Measurements from ENCODE around the gene DLGAP3.

Gene DLGAP3

DNA sequence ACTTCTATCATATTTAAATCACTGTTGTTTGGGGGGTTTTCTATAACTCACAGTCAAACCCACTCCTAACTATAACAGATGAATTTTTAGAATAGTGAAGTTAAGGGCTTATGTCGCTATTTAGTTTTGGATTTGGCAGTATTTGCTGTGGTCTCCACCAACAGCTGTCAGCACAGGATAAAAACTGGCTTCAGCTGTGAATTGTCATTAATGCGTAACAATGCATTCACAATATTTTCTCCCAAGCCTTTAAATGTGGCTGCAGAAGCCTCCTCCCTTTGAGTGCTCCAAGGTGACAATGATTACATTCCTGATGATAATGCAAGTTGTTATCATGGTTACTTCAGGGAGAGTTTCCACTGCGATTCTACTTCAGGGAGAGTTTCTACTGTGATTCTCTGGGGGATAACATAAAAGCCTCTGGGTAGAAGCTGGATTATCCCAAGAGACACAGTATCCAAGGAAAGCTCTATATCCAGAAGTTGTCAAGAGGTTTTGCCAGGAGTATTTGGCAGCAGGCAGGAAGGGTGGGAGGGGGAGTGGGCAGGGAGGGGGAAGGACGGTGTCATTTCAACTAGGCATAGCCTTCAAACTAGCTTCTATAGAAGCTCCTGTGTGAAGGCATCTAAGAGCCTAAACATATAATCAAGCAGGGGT is 55.0 kb downstream of the DLGAP3 start (continued):
- TF ChIP-seq POU6F1 (CRISPR knock-in tag; IDR thresholded peaks at IDR 0.05; ENCODE audit: borderline replicate concordance, low read depth) (no peak), ZFP30 (CRISPR knock-in tag; IDR thresholded peaks at IDR 0.05) (no peak)

DNA sequence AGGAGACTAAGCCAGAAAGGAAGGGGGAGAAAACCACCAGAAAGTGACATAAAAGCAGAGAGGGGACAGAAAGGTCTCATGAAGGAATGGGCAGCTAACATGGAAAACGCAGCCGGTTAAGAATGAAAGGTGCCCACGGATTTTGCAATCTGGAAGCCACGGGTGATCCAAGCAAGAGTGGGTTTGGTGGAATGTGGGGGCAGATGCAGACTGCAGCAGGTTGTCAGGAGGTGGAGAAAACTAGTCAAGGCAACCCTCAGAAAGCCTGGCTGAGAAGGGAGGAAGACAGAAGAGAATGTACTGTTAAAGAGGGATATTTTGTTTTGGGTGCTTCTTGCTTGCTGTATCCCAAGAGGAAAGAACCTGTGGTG is 57.3 kb downstream of the DLGAP3 start:
- ATAC-seq = no peak
- TF ChIP-seq TSHZ2 (CRISPR knock-in tag; IDR thresholded peaks at IDR 0.05) (no peak), ZNF8 (CRISPR knock-in tag; IDR thresholded peaks at IDR 0.05) (no peak), PPARA (CRISPR knock-in tag; IDR thresholded peaks at IDR 0.05; ENCODE audit: borderline replicate concordance) (no peak), RARB (CRISPR knock-in tag; IDR thresholded peaks at IDR 0.05) (no peak), PATZ1 (CRISPR knock-in tag; IDR thresholded peaks at IDR 0.05; ENCODE audit: borderline replicate concordance) (no peak), BACH2 (CRISPR knock-in tag; IDR thresholded peaks at IDR 0.05; ENCODE audit: borderline replicate concordance) (no peak), ZNF565 (CRISPR knock-in tag; conservative IDR thresholded peaks at IDR 0.05; ENCODE audit: low read depth) (no peak), ZC3H10 (CRISPR knock-in tag; IDR thresholded peaks at IDR 0.05) (no peak), POU6F1 (CRISPR knock-in tag; IDR thresholded peaks at IDR 0.05; ENCODE audit: borderline replicate concordance, low read depth) (no peak), ARNTL (CRISPR knock-in tag; IDR thresholded peaks at IDR 0.05; ENCODE audit: borderline replicate concordance, low read depth) (no peak), ISL1 (CRISPR knock-in tag; IDR thresholded peaks at IDR 0.05) (no peak)

- TF ChIP-seq ISL1 (CRISPR knock-in tag; IDR thresholded peaks at IDR 0.05) = no peak
- no peak for TF ChIP-seq ZFP3 (CRISPR knock-in tag; IDR thresholded peaks at IDR 0.05)
- no peak for TF ChIP-seq PPARA (CRISPR knock-in tag; IDR thresholded peaks at IDR 0.05; ENCODE audit: borderline replicate concordance)
- no peak for TF ChIP-seq OSR1 (CRISPR knock-in tag; IDR thresholded peaks at IDR 0.05)
- TF ChIP-seq CREB5 (CRISPR knock-in tag; IDR thresholded peaks at IDR 0.05; ENCODE audit: low read depth) = no peak
- no peak for TF ChIP-seq RARB (CRISPR knock-in tag; IDR thresholded peaks at IDR 0.05)
- TF ChIP-seq ZNF8 (CRISPR knock-in tag; IDR thresholded peaks at IDR 0.05) = no peak
- TF ChIP-seq ZFP30 (CRISPR knock-in tag; IDR thresholded peaks at IDR 0.05) = no peak
- no peak for TF ChIP-seq ZNF70 (CRISPR knock-in tag; IDR thresholded peaks at IDR 0.05)
- no peak for TF ChIP-seq SNAI2 (CRISPR knock-in tag; IDR thresholded peaks at IDR 0.05)
- no peak for TF ChIP-seq ZNF565 (CRISPR knock-in tag; conservative IDR thresholded peaks at IDR 0.05; ENCODE audit: low read depth)
- TF ChIP-seq ARNTL (CRISPR knock-in tag; IDR thresholded peaks at IDR 0.05; ENCODE audit: borderline replicate concordance, low read depth) = no peak
- TF ChIP-seq TSHZ2 (CRISPR knock-in tag; IDR thresholded peaks at IDR 0.05) = no peak
- TF ChIP-seq, protein P1, sequence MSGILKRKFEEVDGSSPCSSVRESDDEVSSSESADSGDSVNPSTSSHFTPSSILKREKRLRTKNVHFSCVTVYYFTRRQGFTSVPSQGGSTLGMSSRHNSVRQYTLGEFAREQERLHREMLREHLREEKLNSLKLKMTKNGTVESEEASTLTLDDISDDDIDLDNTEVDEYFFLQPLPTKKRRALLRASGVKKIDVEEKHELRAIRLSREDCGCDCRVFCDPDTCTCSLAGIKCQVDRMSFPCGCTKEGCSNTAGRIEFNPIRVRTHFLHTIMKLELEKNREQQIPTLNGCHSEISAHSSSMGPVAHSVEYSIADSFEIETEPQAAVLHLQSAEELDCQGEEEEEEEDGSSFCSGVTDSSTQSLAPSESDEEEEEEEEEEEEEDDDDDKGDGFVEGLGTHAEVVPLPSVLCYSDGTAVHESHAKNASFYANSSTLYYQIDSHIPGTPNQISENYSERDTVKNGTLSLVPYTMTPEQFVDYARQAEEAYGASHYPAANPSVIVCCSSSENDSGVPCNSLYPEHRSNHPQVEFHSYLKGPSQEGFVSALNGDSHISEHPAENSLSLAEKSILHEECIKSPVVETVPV (CRISPR knock-in tag; IDR thresholded peaks at IDR 0.05) = no peak
- no peak for TF ChIP-seq PATZ1 (CRISPR knock-in tag; IDR thresholded peaks at IDR 0.05; ENCODE audit: borderline replicate concordance)
- no peak for ATAC-seq
These were observed 57.9 kb downstream of the DLGAP3 start for GRCh38 chr1:34871443-34872132.
